Type B pancreatic cell (in vitro differentiated cells): ENCODE measurements around the gene FCHSD2. TPM values are rescaled to one million over a fixed set of nuclear protein-coding genes. Genes with fewer than 3 reads are reported as not detected.

ENCODE experiments used
- DNase-seq: peaks from one replicate; pipeline ENCODE4 v3.0.0; 2021; ENCODE audit warnings: mixed read lengths; ENCODE audit not compliant: unreplicated experiment; ENCODE audit errors: extremely low spot score
- H3K27ac Mint-ChIP-seq: 2 replicates; pipeline ENCODE4 v1.8.0; 2021; ENCODE audit warnings: mild to moderate bottlenecking, mixed read lengths
- H3K27me3 Mint-ChIP-seq: 2 replicates; pipeline ENCODE4 v1.8.0; 2021; ENCODE audit warnings: mixed read lengths
- H3K36me3 Mint-ChIP-seq: 2 replicates; pipeline ENCODE4 v1.8.0; 2021; ENCODE audit warnings: mixed read lengths
- H3K4me1 Mint-ChIP-seq: one replicate; pipeline ENCODE4 v1.8.0; 2021; ENCODE audit warnings: mixed read lengths; ENCODE audit not compliant: unreplicated experiment
- H3K4me3 Mint-ChIP-seq: 2 replicates; pipeline ENCODE4 v1.8.0; 2021; ENCODE audit warnings: mild to moderate bottlenecking, mixed read lengths
- H3K9me3 Mint-ChIP-seq: 2 replicates; pipeline ENCODE4 v1.8.0; 2021; ENCODE audit warnings: mixed read lengths
- CTCF ChIP-seq: fragments of 200-600 bp; sonication (generic); conservative IDR thresholded peaks from 2 replicates; pipeline ENCODE4 v1.5.0; 2021; ENCODE audit warnings: antibody characterized with exemption, mild to moderate bottlenecking
- total RNA-seq: library from RNA; stranded (reverse); gene quantifications from 2 replicates; pipeline ENCODE4 v1.2.1, GENCODE V29; 2021; ENCODE audit warnings: low replicate concordance

FCHSD2 gene
- total RNA-seq, 1 donor from 2014 or later, result 30.8 TPM

- Mint-ChIP-seq H3K36me3 (peaks cover 9% of the 10 kb centered on the region), H3K27ac (no peak overlapping the region), H3K27me3 (no peaks in the 10 kb centered on the region), H3K4me3 (no peak overlapping the region), H3K4me1 (no peaks in the 10 kb centered on the region), H3K9me3 (no peaks in the 10 kb centered on the region)
- no peak for DNase-seq
- TF ChIP-seq CTCF, result no peak
These were observed 122.7 kb downstream of the FCHSD2 start for GRCh38 chr11:73019449-73019848.

GRCh38 chr11:73018856-73019255 is 123.3 kb downstream of the FCHSD2 start:
- Mint-ChIP-seq H3K27ac (no peak overlapping the region), H3K36me3 (peaks cover 3% of the 10 kb centered on the region), H3K4me3 (no peak overlapping the region), H3K4me1 (no peaks in the 10 kb centered on the region), H3K27me3 (no peaks in the 10 kb centered on the region), H3K9me3 (no peaks in the 10 kb centered on the region)
- no peak for TF ChIP-seq CTCF
- DNase-seq, result no peak

- no peak for TF ChIP-seq CTCF
- H3K9me3 Mint-ChIP-seq, result no peaks in the 10 kb centered on the region
- no peak overlapping the region for H3K27ac Mint-ChIP-seq
- H3K4me1 Mint-ChIP-seq, result no peaks in the 10 kb centered on the region
- DNase-seq, result no peak
- H3K4me3 Mint-ChIP-seq, result no peak overlapping the region
- no peaks in the 10 kb centered on the region for H3K36me3 Mint-ChIP-seq
- H3K27me3 Mint-ChIP-seq, result no peaks in the 10 kb centered on the region
These were observed 124.9 kb downstream of the FCHSD2 start for GRCh38 chr11:73017024-73017751.

GRCh38 chr11:73013021-73013420 is 129.1 kb downstream of the FCHSD2 start:
- H3K27me3 Mint-ChIP-seq, result no peaks in the 10 kb centered on the region
- DNase-seq, result no peak
- H3K9me3 Mint-ChIP-seq, result peaks cover 11% of the 10 kb centered on the region
- no peaks in the 10 kb centered on the region for H3K4me1 Mint-ChIP-seq
- peaks cover 19% of the 10 kb centered on the region for H3K36me3 Mint-ChIP-seq
- no peak overlapping the region for H3K4me3 Mint-ChIP-seq
- H3K27ac Mint-ChIP-seq, result no peak overlapping the region
- TF ChIP-seq CTCF, result no peak

- Mint-ChIP-seq H3K36me3 (peaks cover 19% of the 10 kb centered on the region), H3K9me3 (peaks cover 11% of the 10 kb centered on the region), H3K27ac (no peak overlapping the region), H3K27me3 (no peaks in the 10 kb centered on the region), H3K4me1 (no peaks in the 10 kb centered on the region), H3K4me3 (no peak overlapping the region)
- no peak for TF ChIP-seq CTCF
- DNase-seq, result no peak
These were observed 129.8 kb downstream of the FCHSD2 start for GRCh38 chr11:73012121-73012863.
